Limb (tissue), 2 donors: Measurements from ENCODE around the gene PNLIPRP1.

Experiments
- DNase-seq, 2 donors: peaks; one replicate each; pipeline ENCODE4 v3.0.0-alpha.2; 2016; ENCODE audit errors: extremely low spot score in 2 of 2

Gene PNLIPRP1

DNA sequence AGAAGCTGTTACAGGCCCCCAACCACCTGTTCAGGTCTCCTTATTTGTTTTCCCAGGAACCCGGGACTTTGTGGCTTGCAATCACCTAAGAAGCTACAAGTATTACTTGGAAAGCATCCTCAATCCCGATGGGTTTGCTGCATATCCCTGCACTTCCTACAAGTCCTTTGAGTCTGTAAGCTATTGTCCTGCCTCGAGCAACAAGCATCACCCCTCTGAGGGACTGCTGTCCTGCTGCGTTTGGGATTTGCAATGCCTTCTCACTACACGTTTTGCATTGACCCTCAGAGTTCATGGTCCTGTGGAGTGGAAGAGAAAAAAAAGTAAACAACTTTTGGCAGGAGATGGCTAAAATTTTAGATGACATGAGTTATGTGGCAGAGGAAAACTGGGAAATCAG lies 9.2 kb downstream of the PNLIPRP1 start:
- no peak for DNase-seq

DNA sequence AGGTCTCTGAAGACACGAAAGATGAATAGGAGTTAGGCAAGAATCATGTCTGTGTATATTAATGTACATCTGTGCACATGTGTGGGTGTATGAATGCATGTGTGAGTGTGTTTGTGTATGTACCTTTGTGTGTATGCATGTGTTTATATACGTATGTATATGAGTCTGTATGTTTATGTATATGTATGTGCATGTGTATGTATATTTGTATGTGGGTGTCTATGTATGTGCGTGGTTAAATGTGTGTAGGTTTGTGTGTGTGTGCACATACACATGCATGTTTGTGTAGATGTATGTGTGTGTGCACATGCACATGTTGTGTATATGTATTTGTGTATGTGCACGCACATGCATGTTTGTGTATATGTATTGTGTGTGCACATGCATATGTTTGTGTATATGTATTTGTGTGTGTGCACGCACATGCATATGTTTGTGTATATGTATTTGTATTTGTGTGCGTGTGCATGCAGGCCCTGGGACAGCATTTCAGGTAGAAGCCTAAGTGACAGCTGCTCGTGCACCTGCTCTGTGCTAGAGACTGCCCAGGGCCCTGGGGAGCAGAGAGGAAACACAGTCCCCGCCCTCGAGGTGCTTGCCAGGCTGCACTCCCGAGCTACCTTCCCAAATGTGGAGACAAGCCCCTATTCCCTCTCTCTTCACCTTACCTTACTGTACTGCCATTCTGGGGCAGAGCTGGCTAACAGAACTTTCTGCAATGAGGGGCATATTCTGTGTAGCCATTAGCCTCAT lies 12.1 kb downstream of the PNLIPRP1 start:
- DNase-seq: no peak

GRCh38 chr10:116606061-116606483 lies 15.3 kb downstream of the PNLIPRP1 start:
- DNase-seq: no peak

GRCh38 chr10:116607336-116607735 lies 16.6 kb downstream of the PNLIPRP1 start:
- no peak for DNase-seq

DNA sequence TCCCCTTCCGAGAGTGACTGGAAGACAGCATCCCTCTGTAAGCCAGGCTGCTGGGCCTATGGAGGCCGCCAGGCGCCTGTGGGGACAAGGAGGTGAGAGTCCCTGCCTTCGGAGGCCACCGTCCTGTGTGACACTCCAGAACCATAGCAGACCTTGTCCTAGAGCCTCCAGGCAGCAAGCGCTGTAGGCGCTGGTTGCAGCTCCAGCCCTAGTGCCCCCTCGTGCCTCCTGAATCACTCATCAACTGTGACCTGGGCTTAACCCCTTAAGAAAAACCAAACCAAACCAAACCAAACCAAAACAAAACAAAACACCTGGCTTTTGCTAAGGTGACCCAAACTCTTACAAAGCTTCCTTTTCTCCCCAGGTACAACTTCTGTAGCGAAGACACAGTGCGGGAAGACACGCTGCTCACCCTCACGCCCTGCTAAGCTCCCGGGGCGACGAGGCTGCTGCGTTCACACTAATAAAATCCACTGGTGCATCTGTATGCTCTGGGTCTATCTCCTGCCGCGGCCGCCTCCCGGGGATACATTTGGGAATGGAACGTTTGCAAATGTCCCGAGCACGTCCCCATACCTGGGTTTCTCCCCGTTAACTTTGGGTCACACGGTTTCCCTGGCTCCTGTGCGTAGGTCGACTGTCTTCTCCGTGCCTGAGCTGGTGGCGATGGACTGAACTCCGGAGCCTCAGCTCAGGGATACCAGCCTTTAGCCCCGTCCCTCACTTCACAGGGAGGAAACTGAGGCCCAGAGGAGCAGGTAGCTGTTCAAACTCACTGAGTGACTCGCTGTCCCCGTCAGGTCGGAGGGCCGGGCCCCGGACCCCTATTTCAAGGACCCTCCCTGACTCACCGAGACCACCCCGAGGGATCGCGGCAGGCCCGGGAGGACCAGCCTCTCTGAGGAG lies 18.2 kb downstream of the PNLIPRP1 start:
- no peak for DNase-seq

- no peak for DNase-seq
Measured at GRCh38 chr10:116610443-116611152, 19.8 kb downstream of the PNLIPRP1 start.

DNA sequence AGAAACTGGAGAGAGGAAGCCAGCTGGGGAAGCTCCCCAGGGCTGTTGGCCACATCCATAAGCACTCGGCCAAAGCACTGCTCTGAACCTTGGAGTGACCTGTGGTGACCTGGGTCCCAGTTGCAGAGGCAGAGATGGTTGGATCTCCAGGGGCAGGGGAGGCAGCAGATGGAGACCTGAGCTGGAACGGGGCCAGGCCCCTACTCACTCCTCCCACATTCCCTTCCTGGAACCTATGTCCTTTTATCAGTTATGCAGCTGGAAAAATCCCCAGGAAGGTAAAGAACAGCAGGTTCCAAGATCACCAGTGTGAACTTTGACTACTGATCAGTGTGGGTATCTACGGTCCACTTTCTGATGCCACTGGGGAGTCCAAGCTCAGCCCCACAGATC lies 20.4 kb downstream of the PNLIPRP1 start:
- DNase-seq: no peak

GRCh38 chr10:116612107-116612769 lies 21.5 kb downstream of the PNLIPRP1 start:
- no peak for DNase-seq

DNA sequence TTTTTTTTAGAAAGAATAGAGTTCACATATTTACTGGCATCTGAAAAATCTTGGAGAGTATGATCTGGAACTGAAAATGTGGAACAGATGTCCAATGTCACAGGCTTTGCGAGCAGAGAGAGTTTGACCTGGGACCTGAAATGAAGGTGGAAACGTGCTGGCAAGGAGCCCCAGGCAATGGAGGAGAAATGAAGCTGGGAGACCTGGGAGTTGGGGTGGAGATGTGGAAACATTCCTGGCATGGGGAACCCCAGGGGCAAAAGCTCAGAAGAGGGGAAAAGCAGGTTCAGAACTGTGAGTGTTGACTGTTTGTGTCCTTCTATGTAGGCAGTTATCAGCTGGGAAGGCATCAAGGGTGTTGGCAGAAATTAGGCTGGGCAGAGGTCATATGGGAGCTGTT lies 22.7 kb downstream of the PNLIPRP1 start:
- DNase-seq: no peak

GRCh38 chr10:116614796-116615195 lies 24.0 kb downstream of the PNLIPRP1 start:
- no peak for DNase-seq

- no peak for DNase-seq
Measured at GRCh38 chr10:116615199-116615776, 24.5 kb downstream of the PNLIPRP1 start.

- no peak for DNase-seq
Measured at GRCh38 chr10:116620423-116621400, 30.0 kb downstream of the PNLIPRP1 start, which contains the start of gene PNLIPRP2. Gene PNLIPRP2 (plus strand): TSS chr10:116620953.

DNA sequence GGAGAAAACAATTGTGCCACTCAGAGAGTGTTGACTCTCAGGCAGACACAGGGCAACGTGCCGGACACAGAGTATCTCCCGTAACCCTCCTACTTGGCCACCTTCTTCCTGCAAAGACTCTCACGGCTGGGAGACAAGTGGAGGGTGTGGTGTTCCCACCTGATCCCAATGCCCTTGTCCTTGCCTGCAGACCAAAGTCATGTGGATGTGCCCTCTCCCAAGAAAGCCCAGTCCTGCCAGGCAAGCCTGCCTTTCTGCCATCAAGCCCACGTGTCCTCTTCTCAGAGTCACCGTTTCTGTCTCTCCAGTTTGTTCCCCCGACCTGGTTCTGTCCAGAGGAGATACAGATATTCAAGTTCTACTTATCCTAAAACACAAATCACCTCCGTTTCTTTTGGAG lies 30.7 kb downstream of the PNLIPRP1 start:
- DNase-seq: no peak

- DNase-seq: no peak
Measured at GRCh38 chr10:116621934-116622655, 31.3 kb downstream of the PNLIPRP1 start.

DNA sequence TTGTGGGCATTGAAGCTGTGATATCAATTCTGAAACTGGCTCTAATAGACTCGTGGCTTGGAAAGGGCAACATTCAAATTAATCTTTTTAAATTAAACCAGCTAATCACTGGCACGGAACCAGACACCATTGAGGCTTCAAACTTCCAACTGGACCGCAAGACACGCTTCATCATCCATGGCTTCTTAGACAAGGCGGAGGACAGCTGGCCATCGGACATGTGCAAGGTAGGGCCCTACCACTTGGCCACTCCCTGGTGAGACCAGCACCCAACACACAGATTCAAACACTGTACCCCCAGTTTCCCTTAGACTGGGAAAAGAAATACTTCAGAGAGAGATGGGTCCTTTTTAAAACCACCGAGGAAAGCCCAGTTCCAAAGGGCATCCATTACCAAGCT lies 35.1 kb downstream of the PNLIPRP1 start:
- DNase-seq: no peak

GRCh38 chr10:116626815-116627214 lies 36.1 kb downstream of the PNLIPRP1 start:
- no peak for DNase-seq

DNA sequence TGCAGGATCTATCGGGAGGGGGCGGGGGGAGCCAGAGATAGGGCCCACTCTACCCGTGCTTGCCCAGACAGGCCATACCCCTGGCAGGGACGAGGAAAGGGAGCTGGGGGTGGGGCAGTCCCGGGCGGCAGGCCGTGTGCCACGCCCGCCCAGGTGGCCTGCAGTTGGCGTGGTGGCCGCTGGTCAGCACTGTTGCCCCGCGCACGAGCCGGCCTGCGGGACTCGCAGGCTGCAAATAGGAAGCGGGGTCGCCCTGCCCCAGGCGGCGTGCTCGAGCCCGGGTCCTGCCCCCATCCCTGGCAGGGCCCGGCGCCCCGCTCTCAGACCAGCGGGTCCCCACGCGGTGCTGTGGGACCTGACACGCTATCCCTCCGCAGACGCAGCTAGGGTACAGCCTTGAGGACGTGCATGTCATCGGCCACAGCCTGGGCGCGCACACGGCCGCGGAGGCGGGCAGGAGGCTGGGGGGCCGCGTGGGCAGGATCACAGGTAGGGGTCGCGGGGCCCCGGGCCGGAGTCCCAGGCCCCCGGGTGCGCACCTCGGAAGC lies 36.7 kb downstream of the PNLIPRP1 start:
- peak; percentile 10 to 67 for DNase-seq

- DNase-seq: no peak
Measured at GRCh38 chr10:116629340-116629739, 38.6 kb downstream of the PNLIPRP1 start.

GRCh38 chr10:116630020-116630419 lies 39.3 kb downstream of the PNLIPRP1 start:
- DNase-seq: no peak
